Activated CD8-positive, alpha-beta T cell treated with anti-CD3 and anti-CD28 coated beads for 36 hours (primary cell): Measurements from ENCODE around the gene KAZN. TPM values are rescaled to one million over a fixed set of nuclear protein-coding genes. Genes with fewer than 3 reads are reported as not detected.
A peak's percentile ranks its signal among the peaks of the same experiment; 100 is the strongest.

Experiments
- ATAC-seq: fragments of 200-7000 bp; cut with Tn5 transposase; one replicate; pipeline ENCODE4 v1.10.0; 2021; ENCODE audit warnings: mild to moderate bottlenecking, moderate library complexity
- CTCF ChIA-PET: fragments of 350-600 bp; sonication (Branson Sonifier 250); formaldehyde crosslinking; loops from one replicate; lab custom pipeline; 2021; ENCODE audit warnings: antibody characterized with exemption; lab: Charles Lee
- POLR2A ChIA-PET: fragments of 350-600 bp; sonication (Branson Sonifier 250); formaldehyde crosslinking; loops from one replicate; lab custom pipeline; 2021; ENCODE audit warnings: antibody characterized with exemption; lab: Charles Lee
- DNase-seq: peaks from one replicate; pipeline ENCODE4 v3.0.0-alpha.2; 2020
- H3K27ac Mint-ChIP-seq: one replicate; pipeline ENCODE4 v1.8.0; 2021; ENCODE audit warnings: mild to moderate bottlenecking, mixed read lengths
- H3K27me3 Mint-ChIP-seq: one replicate; pipeline ENCODE4 v1.8.0; 2021; ENCODE audit warnings: mixed read lengths
- H3K36me3 Mint-ChIP-seq: one replicate; pipeline ENCODE4 v1.8.0; 2021; ENCODE audit warnings: low read depth, mixed read lengths
- H3K4me1 Mint-ChIP-seq: one replicate; pipeline ENCODE4 v1.8.0; 2021; ENCODE audit warnings: low read depth, mixed read lengths
- H3K4me3 Mint-ChIP-seq: one replicate; pipeline ENCODE4 v1.8.0; 2021; ENCODE audit warnings: mild to moderate bottlenecking, moderate library complexity, mixed read lengths
- H3K9me3 Mint-ChIP-seq: one replicate; pipeline ENCODE4 v1.8.0; 2021; ENCODE audit warnings: mixed read lengths
- CTCF ChIP-seq: fragments of 200-600 bp; IDR thresholded peaks from one replicate; pipeline ENCODE4 v1.8.0; 2022; ENCODE audit warnings: antibody characterized with exemption, mild to moderate bottlenecking
- intact Hi-C: fragments of 100-400 bp; cut with micrococcal nuclease; formaldehyde crosslinking; loops from one replicate; pipeline ENCODE4 v1.10.0; 2022
- total RNA-seq, 2 experiments: library from RNA; stranded (reverse); gene quantifications; one replicate each; pipeline ENCODE4 v1.2.3, GENCODE V29; 2021

KAZN gene
- total RNA-seq, 2 experiments from 2014 or later = 1.7 to 1.9 TPM

- Mint-ChIP-seq H3K36me3 (no peaks in the 10 kb centered on the region), H3K4me1 (no peaks in the 10 kb centered on the region), H3K27me3 (peaks cover 11% of the 10 kb centered on the region), H3K27ac (no peak overlapping the region), H3K9me3 (no peaks in the 10 kb centered on the region), H3K4me3 (no peak overlapping the region)
- ATAC-seq = no peak
- no peak for TF ChIP-seq CTCF
- intact Hi-C loops = no loop called here
- ChIA-PET POLR2A (no interaction called here), CTCF (interaction anchor here (1.0 kb wide), 1 partner anchor 33 kb away, joined by 3 read pairs; no protein-coding TSS in a partner anchor)
- DNase-seq = peak; percentile 3
Measured at GRCh38 chr1:14590411-14591180, 7.9 kb upstream of the KAZN start.

DNA sequence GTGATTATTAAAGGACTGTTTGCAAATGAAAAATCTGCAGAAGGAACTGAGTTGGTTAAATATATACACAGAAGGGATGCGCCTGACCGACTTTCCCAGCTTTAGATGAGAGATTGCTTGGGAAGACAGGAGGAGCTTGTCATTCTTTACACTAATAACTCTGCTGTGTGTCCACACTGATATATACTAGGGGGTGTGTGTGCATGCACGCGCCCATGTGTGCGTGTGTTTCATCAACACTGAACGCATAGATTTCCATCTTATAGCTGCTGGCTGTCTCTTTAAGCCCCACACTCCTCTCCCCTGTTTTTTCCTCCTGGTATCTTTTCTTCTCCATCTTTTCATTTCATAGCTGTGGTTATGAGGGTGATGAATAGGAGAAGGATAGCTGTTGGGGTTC is 6.9 kb upstream of the KAZN start:
- intact Hi-C loops = no loop called here

DNA sequence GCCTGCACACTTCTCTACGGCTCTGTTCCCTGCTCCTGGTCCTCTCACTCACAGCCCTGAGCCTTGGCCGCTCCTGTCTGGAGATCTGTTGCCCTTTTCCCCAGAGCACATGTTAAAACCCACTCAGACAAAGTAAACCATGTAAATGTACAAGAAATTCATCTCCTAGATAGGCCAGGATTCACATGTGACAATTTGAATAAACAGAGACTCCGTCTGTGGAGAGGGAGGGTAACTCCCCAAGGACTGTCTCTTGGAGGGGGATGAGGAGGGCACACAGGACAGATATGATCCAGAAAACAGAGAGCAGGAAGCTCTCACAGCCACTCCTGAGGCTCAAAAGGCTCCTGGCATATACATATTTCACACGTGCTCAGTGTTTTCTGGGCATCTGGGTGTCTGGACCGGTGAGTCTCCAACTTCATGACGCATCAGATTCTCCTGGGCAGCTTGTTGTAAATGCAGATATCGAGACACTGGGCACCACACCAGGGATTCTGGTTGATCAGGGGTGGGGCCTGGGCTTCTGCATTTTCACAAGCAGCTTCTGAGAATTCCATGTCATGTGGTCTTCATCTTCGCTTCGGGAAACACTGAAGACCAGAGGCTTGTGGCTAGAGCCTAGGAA is 6.4 kb upstream of the KAZN start:
- ChIA-PET CTCF (interaction anchor here (1.0 kb wide), 1 partner anchor 34 kb away, joined by 3 read pairs; no protein-coding TSS in a partner anchor), POLR2A (interaction anchor here (0.6 kb wide), 1 partner anchor 473 kb away, joined by 4 read pairs; no protein-coding TSS in a partner anchor)
- H3K27ac Mint-ChIP-seq = no peak overlapping the region
- H3K9me3 Mint-ChIP-seq = no peaks in the 10 kb centered on the region
- H3K36me3 Mint-ChIP-seq = no peaks in the 10 kb centered on the region
- DNase-seq (no peak), ATAC-seq (no peak)
- no peaks in the 10 kb centered on the region for H3K4me1 Mint-ChIP-seq
- H3K4me3 Mint-ChIP-seq = no peak overlapping the region
- H3K27me3 Mint-ChIP-seq = peaks cover 18% of the 10 kb centered on the region
- intact Hi-C loops = no loop called here
- TF ChIP-seq CTCF = no peak

More for the DNA sequence above, 6.9 kb upstream of the KAZN start:
- peaks cover 14% of the 10 kb centered on the region for H3K27me3 Mint-ChIP-seq
- no peak overlapping the region for H3K27ac Mint-ChIP-seq
- no peaks in the 10 kb centered on the region for H3K36me3 Mint-ChIP-seq
- H3K4me3 Mint-ChIP-seq = no peak overlapping the region
- ATAC-seq = no peak
- no peak for DNase-seq
- POLR2A ChIA-PET = no interaction called here
- TF ChIP-seq CTCF = no peak
- H3K9me3 Mint-ChIP-seq = no peaks in the 10 kb centered on the region
- CTCF ChIA-PET = interaction anchor here (1.0 kb wide), 1 partner anchor 34 kb away, joined by 3 read pairs; no protein-coding TSS in a partner anchor
- no peaks in the 10 kb centered on the region for H3K4me1 Mint-ChIP-seq

- no peaks in the 10 kb centered on the region for H3K4me1 Mint-ChIP-seq
- H3K4me3 Mint-ChIP-seq = no peak overlapping the region
- H3K36me3 Mint-ChIP-seq = no peaks in the 10 kb centered on the region
- H3K9me3 Mint-ChIP-seq = no peaks in the 10 kb centered on the region
- no peak for TF ChIP-seq CTCF
- ChIA-PET POLR2A (no interaction called here), CTCF (no interaction called here)
- DNase-seq (no peak), ATAC-seq (no peak)
- intact Hi-C loops = no loop called here
- no peak overlapping the region for H3K27ac Mint-ChIP-seq
- peaks cover 26% of the 10 kb centered on the region for H3K27me3 Mint-ChIP-seq
Measured at GRCh38 chr1:14593302-14593701, 5.2 kb upstream of the KAZN start.

DNA sequence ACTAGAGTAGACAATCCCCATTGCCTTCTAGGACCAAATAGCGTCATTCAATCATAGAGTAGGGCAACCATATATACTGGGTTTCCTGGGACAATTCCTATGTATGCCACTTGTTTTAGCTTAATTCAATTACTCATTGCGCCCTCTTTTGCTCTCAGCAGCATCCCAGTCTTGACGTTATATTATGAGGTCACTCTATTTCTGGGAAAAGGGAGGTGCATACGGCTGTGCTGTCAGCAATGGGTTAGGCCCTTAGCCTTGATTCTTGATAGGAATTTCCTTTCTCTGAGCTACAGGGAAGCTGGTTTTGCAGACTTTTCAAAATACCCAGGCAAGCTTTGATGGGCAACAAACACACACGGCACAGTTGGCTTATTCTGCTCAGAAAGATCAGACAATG is 4.4 kb upstream of the KAZN start:
- Mint-ChIP-seq H3K4me1 (no peaks in the 10 kb centered on the region), H3K27ac (no peak overlapping the region)
- no peak for ATAC-seq

More for the DNA sequence above, 4.4 kb upstream of the KAZN start:
- intact Hi-C loops = no loop called here
- CTCF ChIA-PET = no interaction called here
- POLR2A ChIA-PET = no interaction called here
- DNase-seq = no peak
- TF ChIP-seq CTCF = no peak
- no peaks in the 10 kb centered on the region for H3K9me3 Mint-ChIP-seq
- H3K36me3 Mint-ChIP-seq = no peaks in the 10 kb centered on the region
- peaks cover 26% of the 10 kb centered on the region for H3K27me3 Mint-ChIP-seq
- H3K4me3 Mint-ChIP-seq = no peak overlapping the region
